ENCODE data around the gene AJM1.

GRCh38 chr9:136820971-136821825 is 21.1 kb upstream of the AJM1 start:
- TF ChIP-seq CTCF (IDR thresholded peaks at IDR 0.05) (no peak), POLR2A (IDR thresholded peaks at IDR 0.05) (no peak), EP300 (IDR thresholded peaks at IDR 0.05) (no peak), POLR2AphosphoS5 (IDR thresholded peaks at IDR 0.05) (no peak)

All from suprapubic skin (tissue), 4 donors.